Gastroesophageal sphincter (tissue), 4 donors: ENCODE results near the gene ACOXL. TPM values are rescaled to one million over a fixed set of nuclear protein-coding genes. Genes with fewer than 3 reads are reported as not detected.

Experiments
- ATAC-seq: fragments of 150-250 bp; one replicate; pipeline ENCODE4 v1.9.1; 2016; ENCODE audit warnings: mild to moderate bottlenecking, moderate library complexity
- H3K27ac ChIP-seq, 4 donors: fragments of 200-600 bp; sonication (generic) in 3 of 4; 1 replicate in 3 of 4; 2 replicates in 1 of 4; pipeline ENCODE4 v1.5.1; 2016 to 2019
- H3K27me3 ChIP-seq: fragments of 200-600 bp; sonication (generic); one replicate; pipeline ENCODE4 v1.5.1; 2019
- H3K36me3 ChIP-seq, 2 donors: fragments of 200-600 bp; sonication (generic); one replicate each; pipeline ENCODE4 v1.5.1; 2019; ENCODE audit warnings: control low read depth in 1 of 2
- H3K4me1 ChIP-seq, 3 donors: fragments of 200-600 bp; sonication (generic); 1 replicate in 2 of 3; 2 replicates in 1 of 3; pipeline ENCODE4 v1.5.1; 2016 to 2019; ENCODE audit warnings: control low read depth in 2 of 3
- H3K4me3 ChIP-seq, 2 donors: fragments of 200-600 bp; sonication (generic); one replicate each; pipeline ENCODE4 v1.5.1; 2019; ENCODE audit warnings: mild to moderate bottlenecking in 1 of 2, moderate library complexity in 1 of 2
- H3K9me3 ChIP-seq, 3 donors: fragments of 200-600 bp; sonication (generic); one replicate each; pipeline ENCODE4 v1.5.1; 2017 to 2019; ENCODE audit warnings: control low read depth in 2 of 3
- CTCF ChIP-seq, 4 experiments: fragments of 200-600 bp in 2 of 4; fragments of 450-650 bp in 2 of 4; sonication (generic) in 1 of 4; IDR thresholded peaks; one replicate each; pipeline ENCODE4 v1.5.1; 2017 to 2019; ENCODE audit warnings: antibody characterized with exemption in 4 of 4, mild to moderate bottlenecking in 2 of 4, moderate library complexity in 2 of 4
- EP300 ChIP-seq: sonication (generic); formaldehyde crosslinking; IDR thresholded peaks from one replicate; pipeline ENCODE4 v1.6.1; 2017; ENCODE audit warnings: antibody characterized with exemption, mild to moderate bottlenecking
- POLR2A ChIP-seq, 2 donors: fragments of 450-650 bp; IDR thresholded peaks; one replicate each; pipeline ENCODE4 v1.6.1; 2017; ENCODE audit warnings: antibody characterized with exemption in 2 of 2, mild to moderate bottlenecking in 2 of 2, moderate library complexity in 1 of 2
- POLR2AphosphoS5 ChIP-seq: sonication (generic); formaldehyde crosslinking; IDR thresholded peaks from one replicate; pipeline ENCODE4 v1.6.1; 2017; ENCODE audit warnings: antibody characterized with exemption
- WGBS, 2 donors: methylation state at CpG; one replicate each; pipeline ENCODE4 v1.1.5; 2018; ENCODE audit warnings: low coverage in 1 of 2; 5-methylcytosine and 5-hydroxymethylcytosine counted together
- total RNA-seq, 4 donors: library from RNA; depleted of rRNA; stranded (reverse); fragments of >200 nt; gene quantifications; one replicate each; pipeline ENCODE4 v1.1.0, GENCODE V29; 2016

ACOXL gene
- total RNA-seq, 4 donors from 2014 or later: not detected

DNA sequence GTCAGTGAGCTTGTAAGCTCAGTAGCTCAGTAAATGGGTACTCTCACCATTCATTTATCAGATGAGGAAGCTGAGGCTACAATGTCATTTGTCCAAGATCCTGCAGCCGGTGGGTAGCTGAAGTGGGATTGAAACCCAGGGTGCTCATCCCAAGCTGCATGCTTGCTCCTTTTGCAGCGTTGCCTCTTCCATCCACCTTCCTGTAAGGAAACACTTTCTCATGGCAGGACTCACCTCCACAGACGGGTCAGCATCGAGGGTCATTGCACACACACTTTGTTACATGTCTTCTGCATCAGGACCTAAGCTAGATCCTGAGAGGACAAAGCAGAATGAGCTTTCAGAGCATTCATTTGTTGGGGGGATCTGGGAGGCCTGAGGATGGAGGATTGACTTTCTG is 60.7 kb downstream of the ACOXL start:
- H3K27me3 ChIP-seq: peaks cover 39% of the 10 kb centered on the region
- H3K27ac ChIP-seq: no peak overlapping the region
- H3K36me3 ChIP-seq: no peaks in the 10 kb centered on the region
- TF ChIP-seq POLR2A (IDR thresholded peaks at IDR 0.05): no peak
- TF ChIP-seq POLR2AphosphoS5: no peak
- no peak for TF ChIP-seq EP300
- TF ChIP-seq CTCF (IDR thresholded peaks at IDR 0.05): no peak
- no peak overlapping the region for H3K4me3 ChIP-seq
- no peaks in the 10 kb centered on the region for H3K9me3 ChIP-seq
- ATAC-seq: no peak
- WGBS, 2 donors: 65 to 89% methylated on average over 3 to 4 of the region's 4 CpGs
- no peaks in the 10 kb centered on the region for H3K4me1 ChIP-seq

DNA sequence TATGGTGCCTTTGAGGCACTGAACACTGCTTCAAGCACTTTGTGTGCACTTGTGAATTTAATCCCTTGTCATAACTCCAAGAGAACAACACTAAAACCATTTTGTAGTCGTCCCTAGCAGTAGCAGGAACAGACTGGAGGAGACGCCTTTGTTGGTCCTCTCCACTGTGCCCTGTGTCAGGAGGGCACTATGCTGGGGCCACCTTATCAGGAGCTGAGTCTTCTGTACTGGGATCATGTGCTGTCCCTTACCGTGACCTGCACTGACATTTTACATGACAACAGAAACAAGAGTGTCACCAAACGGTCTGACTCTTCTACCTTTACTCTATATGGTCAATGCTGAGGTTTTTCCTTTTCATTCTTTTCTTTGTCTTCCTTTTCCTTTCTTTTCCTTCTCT is 62.0 kb downstream of the ACOXL start:
- H3K4me1 ChIP-seq: no peaks in the 10 kb centered on the region
- peaks cover 39% of the 10 kb centered on the region for H3K27me3 ChIP-seq
- H3K27ac ChIP-seq: no peak overlapping the region
- no peak for TF ChIP-seq POLR2A (IDR thresholded peaks at IDR 0.05)
- no peak for TF ChIP-seq POLR2AphosphoS5
- TF ChIP-seq CTCF (IDR thresholded peaks at IDR 0.05): no peak
- TF ChIP-seq EP300: no peak
- no peaks in the 10 kb centered on the region for H3K36me3 ChIP-seq
- WGBS, 2 donors: 66 to 70% methylated on average over 4 of the region's 4 CpGs
- H3K9me3 ChIP-seq: no peaks in the 10 kb centered on the region
- no peak for ATAC-seq
- no peak overlapping the region for H3K4me3 ChIP-seq

GRCh38 chr2:110794951-110795350 is 62.6 kb downstream of the ACOXL start:
- no peaks in the 10 kb centered on the region for H3K9me3 ChIP-seq
- H3K36me3 ChIP-seq: no peaks in the 10 kb centered on the region
- H3K27ac ChIP-seq: no peak overlapping the region
- H3K27me3 ChIP-seq: peaks cover 41% of the 10 kb centered on the region
- no peak for ATAC-seq
- no peaks in the 10 kb centered on the region for H3K4me1 ChIP-seq
- TF ChIP-seq POLR2AphosphoS5: no peak
- no peak for TF ChIP-seq POLR2A (IDR thresholded peaks at IDR 0.05)
- no peak for TF ChIP-seq CTCF (IDR thresholded peaks at IDR 0.05)
- no peak for TF ChIP-seq EP300
- 86 to 98% methylated on average over 6 to 8 of the region's 8 CpGs for WGBS, 2 donors
- no peak overlapping the region for H3K4me3 ChIP-seq

GRCh38 chr2:110796716-110797301 is 64.4 kb downstream of the ACOXL start:
- H3K4me3 ChIP-seq: no peak overlapping the region
- no peaks in the 10 kb centered on the region for H3K9me3 ChIP-seq
- no peak for TF ChIP-seq CTCF (IDR thresholded peaks at IDR 0.05)
- no peak for TF ChIP-seq POLR2A (IDR thresholded peaks at IDR 0.05)
- no peak for TF ChIP-seq EP300
- TF ChIP-seq POLR2AphosphoS5: no peak
- H3K27ac ChIP-seq: no peak overlapping the region
- H3K4me1 ChIP-seq: no peaks in the 10 kb centered on the region
- 75 to 87% methylated on average over 6 to 7 of the region's 7 CpGs for WGBS, 2 donors
- no peaks in the 10 kb centered on the region for H3K36me3 ChIP-seq
- ATAC-seq: no peak
- H3K27me3 ChIP-seq: peaks cover 54% of the 10 kb centered on the region

- Histone ChIP-seq H3K27me3 (peaks cover 31% of the 10 kb centered on the region), H3K4me3 (no peak overlapping the region), H3K36me3 (no peaks in the 10 kb centered on the region), H3K27ac (no peak overlapping the region), H3K9me3 (peaks cover 0 to 4% (median 0%) of the 10 kb centered on the region in 3 donors), H3K4me1 (no peaks in the 10 kb centered on the region)
- WGBS, 2 donors: 90 to 100% methylated on average over 1 to 2 of the region's 3 CpGs
- ATAC-seq: no peak
- no peak for TF ChIP-seq POLR2AphosphoS5
- TF ChIP-seq CTCF (IDR thresholded peaks at IDR 0.05): no peak
- no peak for TF ChIP-seq EP300
Observed at GRCh38 chr2:110799376-110799775, 67.0 kb downstream of the ACOXL start.
